Dedifferentiated amniotic fluid mesenchymal stem cell (primary cell): ENCODE data around the gene GSG1L.
"Not testable (repeated sequence)": the region's sequence is repeated elsewhere in the genome, so short reads cannot be mapped to it uniquely, and the experiment has no call there.

Experiments used
- DNase-seq: peaks from one replicate; pipeline ENCODE4 v3.0.0-alpha.2; 2016; ENCODE audit errors: extremely low spot score

GSG1L gene

GRCh38 chr16:27756206-27756970, 307.1 kb downstream of the GSG1L start:
- DNase-seq = no peak

- no peak for DNase-seq
Observed at GRCh38 chr16:27754788-27755690, 308.5 kb downstream of the GSG1L start.

- DNase-seq = no peak
Observed at GRCh38 chr16:27753563-27753962, 310.0 kb downstream of the GSG1L start.

- DNase-seq = no peak
Observed at GRCh38 chr16:27752241-27752640, 311.3 kb downstream of the GSG1L start.

GRCh38 chr16:27751676-27752075, 311.8 kb downstream of the GSG1L start:
- no peak for DNase-seq

GRCh38 chr16:27751233-27751632, 312.3 kb downstream of the GSG1L start:
- DNase-seq = no peak

GRCh38 chr16:27749946-27750345, 313.6 kb downstream of the GSG1L start:
- no peak for DNase-seq

GRCh38 chr16:27749547-27749875, 314.0 kb downstream of the GSG1L start:
- DNase-seq = no peak

GRCh38 chr16:27748868-27749546, 314.5 kb downstream of the GSG1L start:
- DNase-seq = peak; percentile 42

- no peak for DNase-seq
Observed at GRCh38 chr16:27747946-27748345, 315.6 kb downstream of the GSG1L start.

- no peak for DNase-seq
Observed at GRCh38 chr16:27746076-27746855, 317.2 kb downstream of the GSG1L start.

GRCh38 chr16:27745348-27745747, 318.2 kb downstream of the GSG1L start:
- no peak for DNase-seq

GRCh38 chr16:27743963-27744362, 319.6 kb downstream of the GSG1L start:
- no peak for DNase-seq

- not testable (repeated sequence) for DNase-seq
Observed at GRCh38 chr16:27743001-27743400, 320.5 kb downstream of the GSG1L start.

- DNase-seq = no peak
Observed at GRCh38 chr16:27742333-27742732, 321.2 kb downstream of the GSG1L start.

- DNase-seq = no peak
Observed at GRCh38 chr16:27740496-27741201, 322.9 kb downstream of the GSG1L start.

GRCh38 chr16:27739606-27740357, 323.7 kb downstream of the GSG1L start:
- no peak for DNase-seq

- DNase-seq = no peak
Observed at GRCh38 chr16:27738596-27738995, 324.9 kb downstream of the GSG1L start.
